Small intestine (tissue), 16 donors: ENCODE results near the gene BID. TPM values are rescaled to one million over a fixed set of nuclear protein-coding genes. Genes with fewer than 3 reads are reported as not detected.
A peak's percentile ranks its signal among the peaks of the same experiment; 100 is the strongest.

Experiments
- DNase-seq, 2 donors: peaks; one replicate each; pipeline versions ENCODE4 v3.0.0 to v3.0.0-alpha.2; 2013
- FAIRE-seq: peaks from 2 replicates; lab custom pipeline; 2012; peaks lifted over from hg19 to GRCh38; lab: Jason Lieb, UNC
- H3K27ac ChIP-seq, 3 donors: one replicate each; pipeline ENCODE4 v1.5.1; 2013; ENCODE audit warnings: low read length in 2 of 3, mild to moderate bottlenecking in 2 of 3, control low read depth in 1 of 3, inconsistent platforms in 1 of 3, low read depth in 1 of 3, moderate library complexity in 1 of 3
- H3K27me3 ChIP-seq, 3 donors: one replicate each; pipeline ENCODE4 v1.6.1; 2013; ENCODE audit warnings: low read length in 3 of 3, inconsistent platforms in 1 of 3; ENCODE audit not compliant: control insufficient read depth in 3 of 3, insufficient read depth in 3 of 3
- H3K36me3 ChIP-seq, 3 donors: one replicate each; pipeline ENCODE4 v1.6.1; 2013; ENCODE audit warnings: low read length in 3 of 3, inconsistent platforms in 1 of 3, low read depth in 1 of 3, mild to moderate bottlenecking in 1 of 3, moderate library complexity in 1 of 3; ENCODE audit not compliant: control insufficient read depth in 3 of 3, insufficient read depth in 2 of 3
- H3K4me1 ChIP-seq, 3 donors: one replicate each; pipeline ENCODE4 v1.6.1; 2013; ENCODE audit warnings: low read length in 2 of 3, inconsistent platforms in 1 of 3, low read depth in 1 of 3, mild to moderate bottlenecking in 1 of 3, moderate library complexity in 1 of 3; ENCODE audit not compliant: control insufficient read depth in 3 of 3, insufficient read depth in 2 of 3
- H3K4me3 ChIP-seq, 3 donors: one replicate each; pipeline ENCODE4 v1.5.1; 2013; ENCODE audit warnings: low read length in 3 of 3, control low read depth in 1 of 3, inconsistent platforms in 1 of 3, low read depth in 1 of 3, mild to moderate bottlenecking in 1 of 3, moderate library complexity in 1 of 3
- H3K9me3 ChIP-seq, 2 donors: one replicate each; pipeline ENCODE4 v1.6.1; 2013; ENCODE audit warnings: low read depth in 1 of 2, low read length in 1 of 2; ENCODE audit not compliant: control insufficient read depth in 2 of 2, insufficient read depth in 1 of 2
- WGBS, 3 donors: extraction: QIAGEN DNeasy Blood & Tissue Kit; methylation state at CpG; one replicate each; pipeline ENCODE4 v1.1.7; 2013; 5-methylcytosine and 5-hydroxymethylcytosine counted together
- long read RNA-seq, 10 donors: transcript quantifications; one replicate each; lab custom pipeline, GENCODE V29; 2026
- polyA plus RNA-seq, 4 donors: library from polyadenylated mRNA; stranded (reverse) in 3 of 4; unstranded in 1 of 4; fragments of 200-250 nt in 3 of 4; fragments of 120-200 nt in 1 of 4; gene quantifications; one replicate each; pipeline versions ENCODE4 v1.2.1 to v1.2.3, GENCODE V29; 2013
- donor health status: healthy with polysubstance abuse.
- donor health status: control.
- donor health status: control.
- donor health status: Bipolar disorder and iron deficiency.
- donor health status: healthy.

Gene BID
- polyA plus RNA-seq, result 10 to 100 TPM; 12.7 to 59.4 (median 19.6) TPM
- long read RNA-seq, donor 1, transcript BID-215 (6 exons, 2,199 nt), result major isoform, 24 of 30 reads
- long read RNA-seq, donor 1, partial matches to known transcripts, result 0 of 30 reads
- long read RNA-seq, donor 1, other reads (novel, unspliced or antisense), result 0 of 30 reads
- long read RNA-seq, donor 2, transcript BID-215 (6 exons, 2,199 nt), result major isoform, 6 of 6 reads
- long read RNA-seq, donor 2, partial matches to known transcripts, result 0 of 6 reads
- long read RNA-seq, donor 2, other reads (novel, unspliced or antisense), result 0 of 6 reads
- long read RNA-seq, donor 3, partial matches to known transcripts, result 0 of 6 reads
- long read RNA-seq, donor 3, other reads (novel, unspliced or antisense), result 0 of 6 reads
- long read RNA-seq, donor 4, result 0 reads
- long read RNA-seq, donor 5, transcript BID-215 (6 exons, 2,199 nt), result major isoform, 7 of 8 reads
- long read RNA-seq, donor 5, partial matches to known transcripts, result 0 of 8 reads
- long read RNA-seq, donor 5, other reads (novel, unspliced or antisense), result 0 of 8 reads
- long read RNA-seq, donor 6, transcript BID-215 (6 exons, 2,199 nt), result major isoform, 8 of 10 reads
- long read RNA-seq, donor 6, partial matches to known transcripts, result 0 of 10 reads
- long read RNA-seq, donor 6, other reads (novel, unspliced or antisense), result 0 of 10 reads
- long read RNA-seq, donor 7, partial matches to known transcripts, result 0 of 3 reads
- long read RNA-seq, donor 7, other reads (novel, unspliced or antisense), result 0 of 3 reads
- long read RNA-seq, donor 8, partial matches to known transcripts, result 0 of 4 reads
- long read RNA-seq, donor 8, other reads (novel, unspliced or antisense), result 0 of 4 reads
- long read RNA-seq, donor 9, partial matches to known transcripts, result 0 of 2 reads
- long read RNA-seq, donor 9, other reads (novel, unspliced or antisense), result 0 of 2 reads
- long read RNA-seq, donor 10, transcript BID-215 (6 exons, 2,199 nt), result major isoform, 13 of 15 reads
- long read RNA-seq, donor 10, partial matches to known transcripts, result 0 of 15 reads
- long read RNA-seq, donor 10, other reads (novel, unspliced or antisense), result 0 of 15 reads

DNA sequence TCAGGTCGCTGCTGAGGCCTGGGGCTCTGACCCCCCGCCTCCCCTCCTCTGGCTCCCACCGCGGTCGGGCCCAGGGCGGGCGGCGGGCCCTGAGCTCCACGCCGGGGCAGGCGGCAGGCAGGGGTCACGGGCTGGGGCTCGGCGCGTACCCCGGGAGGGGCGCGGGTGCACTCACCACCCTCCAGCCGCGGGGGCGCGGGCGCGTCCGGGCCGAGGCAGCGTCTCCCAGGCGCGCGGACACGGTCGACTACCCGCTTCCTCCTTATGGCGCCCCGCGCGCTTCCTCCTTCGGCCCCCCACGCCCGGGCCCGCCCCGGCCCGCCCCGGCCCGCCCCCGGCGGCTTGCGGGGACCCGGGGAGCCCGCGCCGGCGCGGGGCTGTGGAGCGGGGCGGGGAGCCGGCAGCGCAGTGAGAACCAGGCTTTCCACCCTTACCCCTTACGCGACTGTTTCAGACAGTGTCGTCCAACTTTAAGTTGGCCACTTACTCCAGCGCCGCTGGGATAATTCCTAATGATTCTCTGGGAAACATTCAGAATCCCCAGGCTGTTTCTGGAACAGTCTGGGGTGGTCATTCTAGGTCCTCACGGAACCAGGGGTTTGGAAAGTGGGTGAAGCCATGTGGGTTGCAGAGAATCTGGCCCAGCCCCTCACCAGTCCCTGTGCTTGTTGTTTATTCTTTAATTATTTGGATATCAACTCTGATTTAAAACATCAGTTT is at the start of gene BID:
TSS of gene BID (minus strand) at position 264 of the 720 bp plus-strand sequence. CDS start 24,353 bp downstream, outside the sequence.
- no peaks in the 10 kb centered on the region for H3K27me3 ChIP-seq
- no peak for FAIRE-seq
- peaks cover 0 to 8% (median 0%) of the 10 kb centered on the region in 3 donors for H3K36me3 ChIP-seq
- H3K9me3 ChIP-seq, result no peaks in the 10 kb centered on the region
- H3K4me3 ChIP-seq, result peak within 1 kb of the TSS; percentile 59 to 84 (median 83)
- H3K27ac ChIP-seq, result peak within 1 kb of the TSS in 2 of 3 donors; percentile 73 to 76
- WGBS, 3 donors, result 1% methylated on average over 32 to 64 of the region's 64 CpGs
- DNase-seq, result peak; percentile 53 to 74
- peaks cover 0 to 10% (median 3%) of the 10 kb centered on the region in 3 donors for H3K4me1 ChIP-seq

DNA sequence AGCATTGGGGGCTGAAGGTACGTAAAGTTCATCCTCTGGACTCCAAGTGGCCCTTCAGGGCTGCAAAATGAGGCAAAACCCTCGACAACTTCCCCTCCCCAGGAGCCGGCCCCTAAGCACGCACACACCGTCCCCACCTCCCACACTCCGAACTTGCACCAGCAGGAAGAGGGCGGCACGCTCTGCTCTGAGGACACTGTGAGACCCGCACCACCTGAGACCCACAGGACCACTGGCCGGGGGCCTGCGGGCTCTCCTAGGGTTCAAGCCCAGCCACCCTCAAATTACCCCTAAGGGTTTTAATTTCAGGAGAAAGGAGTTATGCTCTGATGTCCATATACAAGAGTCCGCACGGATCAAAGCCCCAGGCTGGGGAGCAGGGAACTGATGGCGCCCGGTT is 49.7 kb upstream of the BID start:
- H3K9me3 ChIP-seq, result no peaks in the 10 kb centered on the region
- H3K27ac ChIP-seq, result no peak overlapping the region
- FAIRE-seq, result no peak
- H3K4me3 ChIP-seq, result no peak overlapping the region
- no peaks in the 10 kb centered on the region for H3K27me3 ChIP-seq
- 92 to 97% (median 95%) methylated on average over 15 of the region's 15 CpGs for WGBS, 3 donors
- DNase-seq, result no peak
- peaks cover 0 to 84% (median 0%) of the 10 kb centered on the region in 3 donors for H3K36me3 ChIP-seq
- H3K4me1 ChIP-seq, result no peaks in the 10 kb centered on the region

DNA sequence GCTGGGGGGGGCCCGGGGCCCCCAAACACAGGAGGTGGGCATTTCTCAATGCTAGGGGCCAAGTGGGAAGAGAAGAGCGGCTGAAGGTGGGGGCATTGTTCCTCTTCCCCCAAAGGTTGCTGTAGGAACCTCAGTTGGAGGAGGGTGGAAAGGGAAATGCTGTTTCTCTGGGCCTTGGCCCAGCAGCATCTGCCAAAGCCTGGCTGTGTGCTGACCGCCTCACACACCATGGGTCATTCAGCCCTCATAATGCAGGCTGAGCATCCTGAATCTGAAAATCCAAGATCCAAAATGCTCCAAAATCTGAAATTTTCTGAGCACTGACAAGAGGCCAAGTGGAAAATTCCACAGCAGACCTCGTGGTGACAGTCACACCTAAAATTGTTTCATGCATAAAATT is 49.0 kb upstream of the BID start:
- Histone ChIP-seq H3K27ac (no peak overlapping the region), H3K4me1 (no peaks in the 10 kb centered on the region), H3K9me3 (no peaks in the 10 kb centered on the region), H3K36me3 (peaks cover 0 to 84% (median 3%) of the 10 kb centered on the region in 3 donors), H3K27me3 (no peaks in the 10 kb centered on the region), H3K4me3 (no peak overlapping the region)
- DNase-seq (no peak), FAIRE-seq (no peak)
- 87 to 94% (median 91%) methylated on average over 4 of the region's 4 CpGs for WGBS, 3 donors

DNA sequence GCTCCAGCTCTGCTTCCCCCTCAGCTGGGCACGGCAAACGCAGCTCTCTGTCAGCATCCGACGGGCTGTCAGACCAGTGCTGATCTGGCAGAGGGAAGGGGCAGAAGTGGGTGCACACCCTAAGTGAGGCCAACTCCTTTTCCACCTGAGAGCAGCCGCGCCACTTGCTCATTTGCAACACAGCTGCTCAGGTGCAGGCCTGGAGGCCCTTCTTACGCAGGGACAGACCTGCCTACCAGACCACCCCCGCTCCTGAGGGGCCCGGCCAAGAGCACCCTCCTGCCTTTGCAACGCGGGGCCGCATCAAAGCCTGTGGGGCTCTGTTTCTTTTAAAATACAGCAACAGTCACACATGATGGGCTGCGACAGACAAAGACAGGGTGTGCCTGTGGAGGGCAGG is 47.8 kb upstream of the BID start:
- Histone ChIP-seq H3K4me1 (no peaks in the 10 kb centered on the region), H3K27me3 (no peaks in the 10 kb centered on the region), H3K9me3 (no peaks in the 10 kb centered on the region), H3K27ac (no peak overlapping the region), H3K4me3 (no peak overlapping the region), H3K36me3 (peaks cover 3 to 83% (median 4%) of the 10 kb centered on the region in 3 donors)
- FAIRE-seq, result no peak
- WGBS, 3 donors, result 93 to 96% (median 93%) methylated on average over 13 of the region's 13 CpGs
- no peak for DNase-seq

DNA sequence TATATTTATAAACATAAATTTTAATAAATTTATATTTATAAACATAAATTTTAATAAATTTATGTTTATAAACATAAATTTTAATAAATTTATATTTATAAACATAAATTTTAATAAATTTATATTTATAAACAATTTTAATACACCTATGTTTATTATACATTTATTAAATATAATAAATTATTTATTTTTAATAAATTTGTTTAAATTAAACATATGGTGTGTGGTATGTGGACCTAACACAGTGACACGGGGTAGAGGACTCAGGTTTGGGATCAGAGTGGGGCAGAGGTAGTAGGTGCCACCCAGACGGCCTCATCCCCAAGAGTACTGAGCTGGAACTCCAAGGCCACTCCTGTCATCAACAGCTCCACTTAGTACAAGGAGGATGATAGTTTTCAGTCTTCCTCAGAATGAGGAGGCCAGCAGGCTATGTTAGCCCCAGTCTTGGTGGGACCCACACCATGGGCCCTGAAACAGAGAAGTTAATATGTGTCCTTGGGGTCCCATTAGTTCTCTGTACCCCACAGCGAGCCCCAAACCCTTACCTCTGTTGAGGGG is 46.7 kb upstream of the BID start:
- Histone ChIP-seq H3K36me3 (peaks cover 3 to 83% (median 4%) of the 10 kb centered on the region in 3 donors), H3K4me1 (no peaks in the 10 kb centered on the region), H3K27me3 (no peaks in the 10 kb centered on the region), H3K4me3 (no peak overlapping the region), H3K9me3 (no peaks in the 10 kb centered on the region), H3K27ac (no peak overlapping the region)
- DNase-seq (no peak), FAIRE-seq (peak; percentile 100)
- WGBS, 3 donors, result 91 to 97% (median 92%) methylated on average over 3 of the region's 3 CpGs

DNA sequence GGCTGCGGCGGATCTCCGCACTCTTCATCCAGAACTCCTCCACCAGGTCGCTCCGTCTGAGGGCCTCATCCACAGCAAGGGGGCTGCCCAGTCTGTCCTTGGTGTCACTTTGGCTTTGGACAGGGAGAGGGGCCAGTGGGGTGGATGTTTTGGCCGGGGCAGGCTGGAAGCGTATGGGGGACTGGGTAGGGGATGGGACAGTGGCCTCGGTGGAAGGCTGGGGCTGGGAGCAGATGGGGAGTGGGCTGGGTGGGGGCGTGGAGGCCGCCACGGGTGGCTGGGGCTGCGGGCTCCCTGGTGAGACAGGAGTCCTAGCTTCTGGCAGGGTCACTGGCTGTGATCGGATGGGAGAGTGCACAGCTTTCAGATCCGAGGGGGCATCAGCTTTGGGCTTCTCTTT is 44.4 kb upstream of the BID start:
- H3K9me3 ChIP-seq, result no peaks in the 10 kb centered on the region
- no peak overlapping the region for H3K27ac ChIP-seq
- H3K36me3 ChIP-seq, result peaks cover 3 to 82% (median 4%) of the 10 kb centered on the region in 3 donors
- no peaks in the 10 kb centered on the region for H3K27me3 ChIP-seq
- WGBS, 3 donors, result 92 to 95% (median 92%) methylated on average over 14 of the region's 14 CpGs
- FAIRE-seq, result no peak
- DNase-seq, result no peak
- H3K4me3 ChIP-seq, result no peak overlapping the region
- H3K4me1 ChIP-seq, result no peaks in the 10 kb centered on the region

DNA sequence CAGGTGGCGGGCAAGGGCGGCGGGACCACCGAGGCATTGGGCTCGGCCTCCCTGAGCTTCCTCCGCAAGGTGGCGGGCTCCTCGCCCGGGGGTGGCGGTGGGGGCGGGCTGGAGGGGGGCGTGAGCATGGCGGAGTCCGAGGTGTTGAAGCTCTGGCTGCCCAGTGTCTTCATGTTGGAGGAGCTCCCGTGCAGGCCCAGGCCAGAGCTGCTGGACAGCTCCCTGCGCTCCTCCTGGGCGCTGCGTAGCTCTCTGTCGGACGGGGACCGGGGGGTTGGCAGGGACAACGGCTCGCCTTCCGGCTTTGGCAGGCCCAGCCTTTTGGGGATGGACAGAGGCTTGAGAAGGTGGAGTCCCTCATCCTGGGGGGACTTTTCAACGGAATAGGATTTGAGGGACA is 43.9 kb upstream of the BID start:
- Histone ChIP-seq H3K27me3 (no peaks in the 10 kb centered on the region), H3K9me3 (no peaks in the 10 kb centered on the region), H3K36me3 (peaks cover 3 to 84% (median 4%) of the 10 kb centered on the region in 3 donors), H3K4me3 (no peak overlapping the region), H3K4me1 (no peaks in the 10 kb centered on the region), H3K27ac (no peak overlapping the region)
- DNase-seq (no peak), FAIRE-seq (no peak)
- 90 to 94% (median 92%) methylated on average over 24 to 25 of the region's 25 CpGs for WGBS, 3 donors
